Uterus (tissue), 2 donors: Measurements from ENCODE around the gene RPTN.

Source experiments
- POLR2A ChIP-seq, 2 donors: fragments of 450-650 bp; IDR thresholded peaks; one replicate each; pipeline ENCODE4 v1.6.1; 2016; ENCODE audit warnings: antibody characterized with exemption in 2 of 2, mild to moderate bottlenecking in 1 of 2, moderate library complexity in 1 of 2
- TF ChIP-seq, protein P1 (sequence below), 4 experiments: fragments of 200-600 bp in 2 of 4; fragments of 450-650 bp in 2 of 4; sonication (generic) in 2 of 4; IDR thresholded peaks; one replicate each; pipeline ENCODE4 v1.5.1; 2016 to 2019; ENCODE audit warnings: antibody characterized with exemption in 4 of 4, mild to moderate bottlenecking in 2 of 4, moderate library complexity in 1 of 4

DNA sequence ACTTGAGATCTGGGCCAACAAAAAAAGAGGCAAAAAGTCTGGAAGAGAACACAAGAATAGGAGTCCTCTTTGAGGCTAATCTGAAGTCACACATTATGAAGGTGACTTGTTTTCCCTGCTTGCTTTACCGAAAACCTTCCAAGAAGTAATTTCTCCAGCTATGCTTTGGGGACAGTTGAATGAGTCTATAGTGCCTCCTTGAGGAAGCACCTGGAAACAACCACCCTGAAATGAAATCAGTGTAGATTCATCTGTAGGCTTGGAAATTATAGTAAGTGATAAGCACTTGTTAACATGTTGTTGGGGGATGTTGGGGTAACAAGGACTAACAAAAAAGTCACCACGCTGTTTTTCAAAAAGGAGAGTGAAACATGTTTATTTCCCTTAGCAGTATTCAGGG, 23.4 kb upstream of the RPTN start:
- TF ChIP-seq, protein P1, sequence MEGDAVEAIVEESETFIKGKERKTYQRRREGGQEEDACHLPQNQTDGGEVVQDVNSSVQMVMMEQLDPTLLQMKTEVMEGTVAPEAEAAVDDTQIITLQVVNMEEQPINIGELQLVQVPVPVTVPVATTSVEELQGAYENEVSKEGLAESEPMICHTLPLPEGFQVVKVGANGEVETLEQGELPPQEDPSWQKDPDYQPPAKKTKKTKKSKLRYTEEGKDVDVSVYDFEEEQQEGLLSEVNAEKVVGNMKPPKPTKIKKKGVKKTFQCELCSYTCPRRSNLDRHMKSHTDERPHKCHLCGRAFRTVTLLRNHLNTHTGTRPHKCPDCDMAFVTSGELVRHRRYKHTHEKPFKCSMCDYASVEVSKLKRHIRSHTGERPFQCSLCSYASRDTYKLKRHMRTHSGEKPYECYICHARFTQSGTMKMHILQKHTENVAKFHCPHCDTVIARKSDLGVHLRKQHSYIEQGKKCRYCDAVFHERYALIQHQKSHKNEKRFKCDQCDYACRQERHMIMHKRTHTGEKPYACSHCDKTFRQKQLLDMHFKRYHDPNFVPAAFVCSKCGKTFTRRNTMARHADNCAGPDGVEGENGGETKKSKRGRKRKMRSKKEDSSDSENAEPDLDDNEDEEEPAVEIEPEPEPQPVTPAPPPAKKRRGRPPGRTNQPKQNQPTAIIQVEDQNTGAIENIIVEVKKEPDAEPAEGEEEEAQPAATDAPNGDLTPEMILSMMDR (IDR thresholded peaks at IDR 0.05): peak in 1 of 4 experiments; percentile 23
- no peak for TF ChIP-seq POLR2A (IDR thresholded peaks at IDR 0.05)
